GM21526 (cell line): ENCODE data around the gene PRRT2.
"Not testable (repeated sequence)": the region's sequence is repeated elsewhere in the genome, so short reads cannot be mapped to it uniquely, and the experiment has no call there.

Source experiments
- ATAC-seq: cut with Tn5 transposase; IDR thresholded peaks from one replicate; pipeline ENCODE4 v1.9.1; 2021; ENCODE audit warnings: moderate library complexity; ENCODE audit not compliant: unreplicated experiment, low FRiP score

PRRT2 gene

DNA sequence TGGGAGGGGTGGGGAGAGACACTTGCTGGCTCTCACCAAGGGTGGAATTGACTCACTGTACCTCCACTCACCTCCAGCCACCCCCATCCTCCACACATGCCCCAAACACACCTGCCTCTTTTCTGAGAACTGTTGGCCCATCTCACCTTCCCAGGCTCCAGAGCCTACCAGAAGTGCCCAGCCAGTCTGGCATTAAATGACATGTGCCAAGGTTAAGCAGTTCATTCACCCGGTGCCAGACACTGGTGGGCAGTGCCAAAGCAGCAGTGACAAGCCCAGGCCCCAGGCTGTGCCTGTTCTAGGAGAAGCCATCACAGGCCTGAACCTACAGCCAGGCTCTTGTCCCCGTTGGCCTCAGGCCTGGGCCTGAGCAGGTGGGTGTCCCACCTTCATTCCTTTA is 19.5 kb downstream of the PRRT2 start:
- no peak for ATAC-seq

DNA sequence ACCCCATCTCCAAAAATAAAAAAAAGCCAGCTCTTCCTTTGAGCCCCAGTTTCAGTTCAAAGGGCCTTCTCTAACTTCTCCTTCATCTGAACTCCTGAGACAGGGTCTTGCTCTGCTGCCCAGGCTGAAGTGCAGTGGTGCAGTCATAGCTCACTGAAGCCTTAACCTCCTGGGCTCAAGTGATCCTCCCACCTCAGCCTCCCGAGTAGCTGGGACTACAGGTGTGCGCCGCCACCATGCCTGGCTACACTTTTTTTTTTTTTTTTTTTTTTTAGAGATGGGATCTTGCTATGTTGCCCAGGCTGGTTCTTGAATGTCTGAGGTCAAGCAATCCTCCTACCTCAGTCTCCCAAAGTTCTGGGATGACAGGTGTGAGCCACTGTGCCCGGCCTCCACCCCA is 21.2 kb downstream of the PRRT2 start:
- not testable (repeated sequence) for ATAC-seq

DNA sequence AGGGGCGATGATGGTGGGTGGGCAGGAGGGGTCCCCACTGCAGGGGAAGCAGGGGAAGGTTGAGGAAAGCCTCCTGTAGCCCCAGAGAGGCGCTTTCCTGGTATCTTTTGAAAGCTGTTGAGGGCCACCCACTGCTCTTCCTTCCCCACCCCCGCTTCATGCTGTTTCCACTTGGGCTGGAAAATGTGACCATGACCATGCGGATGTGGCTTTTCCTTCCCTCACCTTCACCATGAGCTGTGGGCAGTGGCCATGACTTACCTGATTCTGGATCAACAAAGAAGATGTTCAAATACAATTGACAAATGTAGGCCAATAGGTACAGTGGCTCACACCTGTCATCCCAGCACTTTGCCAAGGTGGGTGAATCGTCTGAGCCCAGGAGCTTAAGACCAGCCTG is 22.1 kb downstream of the PRRT2 start:
- no peak for ATAC-seq

DNA sequence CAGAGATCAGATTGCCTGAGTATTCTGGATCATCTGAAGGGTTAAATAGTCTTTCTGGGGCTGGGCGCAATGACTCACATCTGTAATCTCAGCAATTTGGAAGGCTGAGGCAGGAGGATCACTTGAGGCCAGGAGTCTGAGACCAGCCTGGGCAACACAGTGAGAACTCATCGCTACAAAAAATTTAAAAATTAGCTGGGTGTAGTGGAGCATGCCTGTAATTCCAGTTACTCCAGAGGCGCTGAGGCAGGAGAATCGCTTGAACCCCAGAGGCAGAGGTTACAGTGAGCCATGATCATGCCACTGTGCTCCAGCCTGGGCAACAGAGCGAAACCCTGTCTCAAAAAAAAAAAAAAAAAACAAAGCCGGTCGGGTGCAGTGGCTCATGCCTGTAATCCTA is 23.9 kb downstream of the PRRT2 start:
- ATAC-seq: no peak

- ATAC-seq: no peak
Measured at GRCh38 chr16:29836623-29837022, 24.6 kb downstream of the PRRT2 start.

GRCh38 chr16:29837841-29838240 is 25.8 kb downstream of the PRRT2 start:
- ATAC-seq: no peak

DNA sequence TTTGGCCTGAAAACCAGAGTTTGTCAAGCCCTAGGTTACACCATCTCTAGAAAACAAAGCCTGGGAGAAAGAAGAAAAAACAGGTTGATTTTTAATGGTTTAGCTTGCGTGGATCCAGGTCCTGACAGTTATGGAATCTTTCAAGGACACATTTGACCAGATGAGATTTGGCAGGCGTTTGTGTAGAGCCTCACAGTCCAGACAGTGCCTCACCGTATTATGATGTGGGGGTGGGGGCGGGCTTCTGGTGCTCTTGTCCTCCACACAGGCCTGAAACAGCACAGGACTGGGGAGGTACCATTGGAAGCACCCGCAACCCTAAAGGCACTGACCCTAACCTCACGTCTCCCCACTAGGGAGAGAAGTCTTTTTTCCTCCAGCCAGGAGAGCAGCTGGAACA is 27.8 kb downstream of the PRRT2 start:
- ATAC-seq: no peak

GRCh38 chr16:29840240-29840639 is 28.2 kb downstream of the PRRT2 start:
- ATAC-seq: no peak

GRCh38 chr16:29841631-29842030 is 29.6 kb downstream of the PRRT2 start:
- ATAC-seq: no peak

- ATAC-seq: no peak
Measured at GRCh38 chr16:29842732-29843346, 30.8 kb downstream of the PRRT2 start.

DNA sequence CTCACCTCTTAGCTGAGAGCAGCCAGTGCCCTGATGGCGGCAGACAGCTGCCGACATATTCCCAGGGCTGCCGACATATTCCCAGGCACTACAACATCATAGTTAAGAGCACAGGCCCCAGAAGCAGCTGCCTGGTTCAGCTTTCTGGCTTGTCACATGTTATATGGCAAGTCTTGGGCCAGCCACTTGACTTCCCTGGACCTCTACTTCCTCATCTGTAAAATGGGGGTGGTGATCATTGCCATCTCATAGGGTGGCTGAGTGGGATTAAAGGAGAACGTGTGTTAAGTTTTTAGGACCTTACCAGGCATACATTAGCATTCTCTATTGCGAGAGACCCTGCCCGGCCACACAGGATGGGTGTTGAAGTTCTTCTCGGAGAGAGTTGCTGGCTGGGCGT is 31.9 kb downstream of the PRRT2 start:
- ATAC-seq: no peak

- no peak for ATAC-seq
Measured at GRCh38 chr16:29844575-29845331, 32.8 kb downstream of the PRRT2 start.

DNA sequence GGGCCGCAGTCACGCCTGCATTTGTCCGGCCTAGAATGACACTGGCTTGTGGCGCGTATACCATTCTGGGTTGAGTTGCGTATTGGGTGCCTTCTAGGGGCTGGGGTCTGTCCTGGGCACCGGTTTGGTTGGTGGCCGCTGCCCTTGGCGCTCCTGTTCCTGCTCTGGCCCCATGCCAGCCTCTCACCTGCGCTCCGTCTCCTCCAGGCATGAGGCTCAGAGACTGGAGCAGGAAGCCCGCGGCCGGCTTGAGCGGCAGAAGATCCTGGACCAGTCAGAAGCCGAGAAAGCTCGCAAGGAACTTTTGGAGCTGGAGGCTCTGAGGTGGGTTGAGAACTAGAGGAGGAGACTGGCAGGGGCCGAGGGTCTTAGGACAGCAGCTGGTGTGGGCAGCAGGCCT is 33.7 kb downstream of the PRRT2 start:
- ATAC-seq: no peak

- ATAC-seq: no peak
Measured at GRCh38 chr16:29848420-29849297, 36.7 kb downstream of the PRRT2 start.

GRCh38 chr16:29849505-29849904 is 37.5 kb downstream of the PRRT2 start:
- no peak for ATAC-seq

DNA sequence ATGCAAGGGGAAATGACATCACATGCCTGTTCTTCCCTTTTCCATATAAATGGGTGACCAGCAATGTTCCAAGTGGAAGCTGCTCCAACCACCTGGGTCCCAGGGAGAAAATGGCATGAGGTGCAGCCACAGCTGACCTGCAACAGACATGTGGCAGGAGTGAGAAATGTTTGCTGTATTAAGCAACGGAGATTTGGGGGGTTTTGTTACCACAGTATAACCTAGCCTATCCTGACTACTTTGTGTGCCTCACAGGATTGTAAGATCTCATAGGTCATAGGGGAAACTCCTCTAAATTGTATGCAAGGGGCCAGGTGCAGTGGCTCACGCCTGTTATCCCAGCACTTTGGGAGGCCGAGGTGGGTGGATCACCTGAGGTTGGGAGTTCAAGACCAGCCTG is 39.0 kb downstream of the PRRT2 start:
- no peak for ATAC-seq

- no peak for ATAC-seq
Measured at GRCh38 chr16:29852654-29853053, 40.7 kb downstream of the PRRT2 start.

GRCh38 chr16:29854520-29855100 is 42.6 kb downstream of the PRRT2 start:
- no peak for ATAC-seq

DNA sequence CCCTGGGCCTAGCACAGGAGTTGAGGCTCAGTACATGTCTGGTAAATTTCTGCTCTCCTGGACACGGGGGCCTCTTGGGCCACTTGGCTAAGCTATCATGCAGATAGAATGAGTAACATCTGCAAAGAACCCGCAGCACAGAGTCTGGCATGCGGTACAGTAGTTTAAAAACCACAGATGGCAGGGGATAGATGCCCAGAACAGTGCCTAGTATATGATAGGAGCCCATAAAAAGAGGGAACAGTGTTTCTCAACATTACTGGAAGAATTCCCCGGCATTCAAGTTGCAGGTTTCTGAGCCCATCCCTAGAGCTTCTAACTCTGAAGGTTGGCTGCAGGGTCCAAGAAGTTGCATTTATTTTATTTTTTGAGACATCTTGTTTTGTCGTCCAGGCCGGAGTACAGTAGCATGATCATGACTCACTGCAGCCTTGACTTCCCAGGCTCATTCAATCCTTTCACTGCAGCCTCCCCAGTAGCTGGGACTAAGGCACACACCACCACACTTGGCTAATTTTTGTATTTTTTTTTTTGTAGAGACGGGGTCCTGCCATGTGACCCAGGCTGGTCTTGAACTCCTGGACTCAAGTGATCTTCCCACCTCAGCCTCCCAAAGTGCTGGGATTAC is 45.3 kb downstream of the PRRT2 start:
- ATAC-seq: no peak

GRCh38 chr16:29858149-29858849 is 46.3 kb downstream of the PRRT2 start:
- no peak for ATAC-seq
